HG03025 (cell line): ENCODE results near the gene NEU2.

ENCODE experiments used
- ATAC-seq: cut with Tn5 transposase; IDR thresholded peaks from one replicate; pipeline ENCODE4 v1.9.1; 2021; ENCODE audit warnings: mild to moderate bottlenecking, moderate library complexity; ENCODE audit not compliant: unreplicated experiment, low FRiP score

The NEU2 gene

DNA sequence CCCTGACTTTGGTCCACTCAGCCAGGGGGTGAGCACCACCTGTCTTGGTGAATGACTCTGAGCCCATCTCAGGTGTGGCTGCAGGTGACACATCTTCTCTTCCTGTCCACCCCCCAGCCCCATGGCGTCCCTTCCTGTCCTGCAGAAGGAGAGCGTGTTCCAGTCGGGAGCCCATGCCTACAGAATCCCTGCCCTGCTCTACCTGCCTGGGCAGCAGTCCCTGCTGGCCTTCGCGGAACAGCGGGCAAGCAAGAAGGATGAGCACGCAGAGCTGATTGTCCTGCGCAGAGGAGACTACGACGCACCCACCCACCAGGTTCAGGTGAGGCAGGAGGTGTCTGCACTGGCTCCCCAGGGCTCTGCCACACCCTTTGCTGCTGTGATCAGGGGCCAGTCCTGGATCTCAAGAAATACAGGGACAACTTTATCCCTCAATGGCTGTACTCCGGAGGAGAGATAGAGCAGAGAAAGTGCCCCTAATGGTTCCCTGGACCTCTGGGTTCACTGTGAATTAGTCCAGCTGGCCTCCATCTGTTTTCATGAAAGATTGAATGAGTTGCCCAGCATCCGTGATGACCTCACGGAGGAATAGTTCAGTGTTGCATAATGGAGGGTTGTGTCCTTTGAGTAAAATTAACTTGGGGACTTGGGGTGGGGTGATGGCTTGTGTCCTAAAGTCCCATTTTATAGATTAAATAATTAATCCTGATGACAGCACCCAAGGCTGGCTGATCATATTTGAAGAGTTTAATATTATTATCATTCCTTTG, at the start of gene NEU2:
NEU2 (plus strand) TSS at position 122 of the 770 bp plus-strand sequence; CDS start at position 122, 0 bp downstream.
- no peak for ATAC-seq

GRCh38 chr2:232982926-232983668, 49.4 kb upstream of the NEU2 start:
- ATAC-seq = no peak

GRCh38 chr2:232983669-232984140, 48.8 kb upstream of the NEU2 start:
- ATAC-seq = no peak

- ATAC-seq = no peak
Measured at GRCh38 chr2:232984451-232985207, 47.8 kb upstream of the NEU2 start.

- ATAC-seq = no peak
Measured at GRCh38 chr2:232986155-232986554, 46.3 kb upstream of the NEU2 start.

GRCh38 chr2:232993231-232993821, 39.1 kb upstream of the NEU2 start:
- ATAC-seq = no peak

DNA sequence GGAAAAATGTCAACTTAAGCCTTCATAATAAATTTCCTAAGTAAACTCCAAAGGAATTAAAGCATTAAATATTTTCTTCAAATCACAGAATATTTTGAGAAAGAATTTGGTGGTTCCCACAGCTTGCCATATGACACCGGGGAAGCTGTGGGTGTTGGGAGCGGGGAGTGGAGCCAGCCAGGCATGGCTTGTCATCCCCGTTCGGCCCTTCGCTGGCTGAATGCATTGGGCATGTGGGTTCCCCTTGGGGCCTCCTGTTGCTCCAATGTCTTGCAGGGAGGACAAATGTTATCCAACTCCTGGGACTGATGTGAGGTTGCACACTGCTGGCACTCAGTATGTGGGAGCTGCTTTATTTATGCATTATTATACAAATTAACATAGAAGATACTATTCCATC, 38.0 kb upstream of the NEU2 start:
- no peak for ATAC-seq

DNA sequence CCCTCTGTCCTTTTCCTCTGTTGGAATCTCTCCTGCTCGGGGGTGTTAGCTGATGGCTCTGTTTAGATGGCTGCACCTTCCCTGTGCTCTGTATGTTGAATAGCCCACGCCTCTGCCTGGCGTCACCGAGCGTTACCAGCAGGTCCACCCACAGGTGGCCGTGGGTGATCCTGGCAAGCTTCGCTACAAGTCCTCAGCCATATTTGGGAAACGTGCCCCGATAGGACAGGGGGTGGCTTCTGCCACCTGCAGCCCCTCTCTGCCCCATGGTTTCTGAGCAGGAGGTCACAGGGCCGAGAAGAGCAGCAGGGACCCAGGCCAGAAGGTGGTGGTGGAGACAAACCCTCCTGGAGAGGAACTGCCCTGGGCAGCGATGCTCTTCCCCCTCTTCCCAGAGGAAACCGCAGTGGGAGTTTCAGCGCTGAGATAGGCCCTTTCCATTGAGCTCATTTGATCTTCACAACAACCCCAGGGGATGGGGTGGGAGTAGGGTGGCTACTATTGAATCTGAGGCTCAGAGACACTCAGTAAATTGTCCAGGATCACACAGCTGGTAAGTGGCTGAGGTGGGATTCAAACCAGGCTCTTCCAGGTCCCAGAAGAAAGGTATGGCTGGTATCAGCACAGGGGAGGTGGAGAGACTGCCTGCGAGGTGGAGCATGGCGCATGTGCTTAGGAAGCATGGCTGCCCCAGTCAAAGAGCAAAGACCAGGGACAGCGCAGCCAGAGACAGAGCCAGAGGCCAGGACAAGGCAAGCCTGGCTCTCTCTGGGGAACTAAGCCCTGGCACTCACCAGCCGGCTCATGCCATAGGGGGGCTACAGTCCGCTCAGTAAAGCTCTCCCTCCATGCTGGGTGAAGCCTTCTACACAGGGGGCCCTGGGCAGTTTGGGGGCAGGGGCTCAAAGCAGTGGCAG, 34.5 kb upstream of the NEU2 start:
- no peak for ATAC-seq

GRCh38 chr2:232998666-232998985, 33.8 kb upstream of the NEU2 start:
- ATAC-seq = no peak

DNA sequence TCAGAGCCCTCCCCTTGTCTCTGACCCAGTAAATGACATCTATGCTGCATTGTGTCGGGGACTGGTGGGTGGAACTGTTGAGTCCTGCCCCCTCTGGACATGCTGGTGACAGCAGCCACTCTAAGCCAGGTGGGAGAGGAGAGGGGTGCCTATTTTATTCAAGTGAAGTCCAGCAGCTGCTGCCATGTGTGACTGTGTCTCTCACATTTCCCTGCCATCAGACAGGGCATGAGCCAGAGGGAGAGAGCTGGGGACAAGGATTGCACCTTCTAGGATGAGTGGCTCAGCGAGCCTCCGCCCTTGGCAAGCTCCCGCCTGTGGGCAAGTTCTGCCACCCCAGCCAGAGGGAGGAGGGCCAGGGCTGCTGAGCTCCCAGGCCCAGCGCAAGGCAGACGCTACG, 33.1 kb upstream of the NEU2 start:
- no peak for ATAC-seq

GRCh38 chr2:233000886-233001750, 31.4 kb upstream of the NEU2 start:
- ATAC-seq = no peak

DNA sequence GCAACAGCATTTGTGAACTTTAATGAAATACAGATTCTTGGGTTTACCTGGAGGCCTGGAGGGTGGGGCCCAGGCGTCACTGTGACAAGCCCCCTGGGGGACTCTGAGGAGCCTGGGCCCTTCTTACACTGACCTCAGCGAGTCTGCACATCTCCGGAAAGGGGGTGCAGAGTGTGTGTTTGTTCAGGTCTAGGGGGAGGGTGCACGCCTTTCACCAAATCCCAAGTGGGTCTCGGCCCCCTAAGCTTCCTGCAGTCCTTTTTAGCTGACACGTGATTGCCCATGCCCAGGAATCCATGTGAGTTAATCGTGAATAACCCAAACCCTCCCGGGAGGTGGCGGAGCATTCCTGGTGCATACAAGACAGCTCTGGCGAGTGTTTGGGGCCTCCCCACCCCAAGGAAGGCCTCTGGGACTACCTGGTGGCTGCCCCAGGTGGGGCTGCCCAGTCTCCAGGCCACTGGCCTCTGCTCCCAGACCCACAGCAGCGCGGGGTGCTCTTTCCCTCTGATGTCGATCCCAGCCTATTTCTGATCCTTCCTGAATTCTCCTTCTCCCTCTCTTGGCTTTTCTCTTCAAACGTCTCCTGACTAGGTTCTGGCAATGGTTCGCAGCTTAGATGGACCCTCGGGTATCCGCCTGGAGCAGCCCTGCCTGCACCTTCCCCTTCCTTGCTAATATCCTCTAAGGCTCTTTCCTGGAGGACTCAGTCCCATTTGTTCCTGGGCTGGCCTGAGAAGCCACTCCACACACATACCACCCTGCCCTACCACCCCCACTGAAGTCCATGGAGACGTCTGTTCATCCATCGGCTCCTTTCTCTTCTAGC, 29.4 kb upstream of the NEU2 start:
- no peak for ATAC-seq

DNA sequence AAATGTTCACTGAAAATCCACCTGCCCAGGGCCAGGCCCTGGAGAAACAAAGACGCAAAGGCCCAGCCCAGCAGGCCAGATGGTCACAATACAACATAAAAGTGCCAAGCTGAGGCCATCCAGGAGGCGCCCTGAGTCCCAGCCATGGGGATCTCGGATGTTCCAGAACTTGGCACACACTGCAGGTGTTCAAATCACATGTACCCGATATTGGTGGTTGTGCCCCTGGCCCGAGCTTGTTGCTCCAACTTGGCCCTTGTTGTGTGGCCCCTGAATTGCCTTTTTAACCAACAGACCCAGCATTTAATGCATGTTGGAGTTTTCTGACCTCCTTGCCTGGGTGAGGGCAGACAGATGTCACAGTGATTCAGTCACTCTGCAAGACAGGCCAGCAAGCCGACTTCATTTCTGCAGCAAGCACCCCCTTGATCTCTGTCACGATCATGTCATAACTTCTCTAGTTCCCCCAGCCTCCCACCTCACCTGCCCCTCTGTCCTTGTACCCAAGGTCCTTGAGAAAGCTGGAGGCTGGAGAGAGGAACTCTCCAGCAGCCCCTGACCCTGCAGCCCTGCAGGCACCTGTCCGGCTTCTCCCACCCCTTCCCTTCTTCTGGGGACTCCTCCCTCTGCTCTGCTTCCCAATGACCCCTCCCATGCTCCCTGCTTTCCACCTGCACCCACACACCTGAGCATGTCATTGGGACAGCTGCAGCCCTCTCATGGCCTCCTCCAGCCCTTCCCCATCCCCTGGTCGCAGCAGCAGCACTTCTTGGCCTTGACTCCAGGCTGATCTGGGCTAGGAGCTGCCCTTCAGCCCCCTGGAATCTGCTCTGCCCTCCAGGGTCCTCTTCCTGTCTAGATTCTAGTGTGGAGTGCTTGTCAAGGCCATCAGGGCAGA, 28.6 kb upstream of the NEU2 start:
- ATAC-seq = no peak

- no peak for ATAC-seq
Measured at GRCh38 chr2:233005096-233005495, 27.4 kb upstream of the NEU2 start.

DNA sequence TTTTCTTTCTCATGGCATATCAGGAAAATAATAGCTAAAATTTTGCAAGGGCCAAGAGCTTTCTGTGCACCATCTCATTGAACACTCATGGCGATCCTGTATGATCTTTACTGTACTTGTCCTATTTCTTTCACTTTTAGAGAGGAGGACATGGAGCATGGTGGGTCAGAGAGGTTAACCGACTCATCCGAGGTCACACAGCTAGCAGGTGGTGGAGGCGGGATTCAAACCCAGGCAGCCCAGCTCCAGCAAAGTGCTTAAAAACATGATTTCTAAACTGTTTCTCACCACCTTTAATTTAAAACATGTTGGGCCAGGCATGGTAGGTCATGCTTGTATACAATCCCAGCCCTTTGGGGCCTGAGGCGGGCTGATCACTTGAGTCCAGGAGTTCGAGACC, 25.8 kb upstream of the NEU2 start:
- ATAC-seq = no peak

- ATAC-seq = no peak
Measured at GRCh38 chr2:233007270-233007669, 25.2 kb upstream of the NEU2 start.

GRCh38 chr2:233007739-233008138, 24.7 kb upstream of the NEU2 start:
- ATAC-seq = no peak
